HG02642 (cell line): Measurements from ENCODE around the gene HOATZ.

Experiments
- ATAC-seq: cut with Tn5 transposase; IDR thresholded peaks from one replicate; pipeline ENCODE4 v1.9.1; 2021; ENCODE audit warnings: mild to moderate bottlenecking; ENCODE audit not compliant: unreplicated experiment, poor library complexity

The HOATZ gene

GRCh38 chr11:111542606-111543275 is 28.2 kb downstream of the HOATZ start:
- ATAC-seq: no peak

GRCh38 chr11:111548525-111548924 is 33.9 kb downstream of the HOATZ start:
- ATAC-seq: no peak

DNA sequence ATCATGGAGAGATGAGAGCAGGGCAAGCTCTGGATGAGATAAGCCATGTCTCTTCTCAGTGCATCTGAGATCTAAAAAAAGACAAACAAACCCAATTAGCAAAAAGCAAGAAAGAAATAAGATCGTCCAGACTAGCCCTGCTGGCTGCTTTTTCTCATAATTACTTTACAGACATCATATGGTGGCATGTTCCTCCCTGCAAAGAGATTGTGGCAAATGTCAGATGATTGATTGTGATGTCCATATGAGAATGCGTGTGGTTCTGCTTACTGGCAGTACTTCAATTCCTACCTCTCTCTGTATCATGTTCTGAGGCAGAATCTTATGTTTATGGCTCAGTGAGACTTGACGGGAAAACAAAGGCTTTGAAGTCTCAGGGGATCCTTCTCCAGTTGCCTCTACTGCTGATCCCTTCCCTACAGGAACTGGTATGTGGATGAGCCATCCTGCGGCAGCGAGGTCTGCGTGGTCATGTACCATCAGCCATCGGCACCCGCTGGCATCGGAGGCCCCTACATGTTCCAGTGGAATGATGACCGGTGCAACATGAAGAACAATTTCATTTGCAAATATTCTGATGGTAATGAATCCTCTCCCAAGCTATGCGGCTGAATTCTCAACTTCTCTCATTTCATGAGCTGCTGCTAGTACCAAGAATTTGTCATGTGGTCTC is 34.8 kb downstream of the HOATZ start:
- ATAC-seq: no peak

GRCh38 chr11:111549869-111550203 is 35.3 kb downstream of the HOATZ start:
- no peak for ATAC-seq

DNA sequence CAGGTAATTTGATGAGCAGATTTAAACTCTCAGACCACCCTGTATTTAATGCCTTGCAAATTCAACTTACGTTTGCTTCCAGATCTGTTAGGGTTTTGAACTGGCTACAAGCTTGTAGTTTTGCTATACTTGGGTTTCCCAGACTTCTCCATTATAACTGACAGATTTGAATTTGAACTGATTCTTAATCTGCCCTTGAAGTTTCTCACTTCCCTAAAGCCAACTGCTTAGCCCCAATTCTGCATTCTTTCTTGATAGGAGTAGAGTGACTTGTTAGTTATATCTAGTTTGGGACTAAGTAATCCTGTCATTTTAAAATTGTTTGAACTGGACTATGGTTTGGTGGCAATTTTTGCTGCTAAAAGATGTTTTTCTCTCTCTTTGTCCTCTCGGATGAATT is 35.7 kb downstream of the HOATZ start:
- no peak for ATAC-seq

- ATAC-seq: no peak
These were observed 40.0 kb downstream of the HOATZ start for GRCh38 chr11:111554532-111554931.

DNA sequence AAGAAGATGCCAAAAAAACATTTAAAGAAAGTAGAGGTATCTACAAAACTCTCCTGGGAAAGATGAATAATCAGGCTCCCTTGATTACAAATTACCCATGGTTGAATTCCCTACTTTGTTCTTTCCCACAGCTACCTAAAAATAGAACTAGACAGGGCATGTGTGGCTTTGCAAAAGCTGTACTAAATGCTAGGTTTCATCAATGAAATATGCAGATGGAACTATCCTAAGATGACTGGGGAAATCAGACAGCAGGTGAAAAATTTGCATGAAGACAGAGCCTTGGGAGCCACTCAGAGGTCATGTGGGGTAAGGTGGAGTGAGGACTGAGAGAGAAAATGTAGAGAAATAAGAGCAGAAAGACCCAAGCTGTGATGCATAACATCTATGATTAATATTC is 40.7 kb downstream of the HOATZ start:
- no peak for ATAC-seq

- no peak for ATAC-seq
These were observed 43.0 kb downstream of the HOATZ start for GRCh38 chr11:111557425-111558111.

DNA sequence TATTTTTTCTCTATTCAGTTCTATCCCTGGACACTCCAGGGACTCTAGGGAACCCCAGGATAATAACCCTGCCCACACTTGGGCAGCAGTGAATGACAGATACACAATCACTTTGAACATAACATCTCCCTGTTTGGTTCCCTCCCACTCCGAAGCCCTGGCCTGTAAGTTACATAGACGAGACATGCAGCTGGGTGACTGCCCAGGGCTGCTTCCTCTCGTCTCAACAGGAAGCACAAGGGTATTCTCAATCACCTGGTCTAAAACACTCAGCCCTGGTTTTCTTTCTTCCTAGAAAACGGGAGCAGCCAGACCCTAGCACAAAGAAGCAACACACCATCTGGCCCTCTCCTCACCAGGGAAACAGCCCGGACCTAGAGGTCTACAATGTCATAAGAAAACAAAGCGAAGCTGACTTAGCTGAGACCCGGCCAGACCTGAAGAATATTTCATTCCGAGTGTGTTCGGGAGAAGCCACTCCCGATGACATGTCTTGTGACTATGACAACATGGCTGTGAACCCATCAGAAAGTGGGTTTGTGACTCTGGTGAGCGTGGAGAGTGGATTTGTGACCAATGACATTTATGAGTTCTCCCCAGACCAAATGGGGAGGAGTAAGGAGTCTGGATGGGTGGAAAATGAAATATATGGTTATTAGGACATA is 45.4 kb downstream of the HOATZ start:
- no peak for ATAC-seq

DNA sequence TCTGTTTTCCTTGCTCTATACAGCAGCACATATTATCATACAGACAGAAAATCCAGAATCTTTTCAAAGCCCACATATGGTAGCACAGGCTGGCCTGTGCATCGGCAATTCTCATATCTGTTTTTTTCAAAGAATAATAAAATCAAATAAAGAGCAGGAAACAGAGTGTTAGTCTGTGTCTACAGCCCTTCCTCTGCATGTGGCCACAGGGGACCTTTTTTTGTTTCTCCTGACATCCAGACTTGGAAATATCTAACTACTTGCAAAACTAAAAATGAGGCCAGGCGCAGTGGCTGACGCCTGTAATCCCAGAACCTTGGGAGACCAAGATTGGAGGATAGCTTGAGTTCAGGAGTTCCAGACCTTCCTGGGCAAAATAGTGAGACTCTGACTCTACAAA is 46.2 kb downstream of the HOATZ start:
- no peak for ATAC-seq

- ATAC-seq: no peak
These were observed 46.7 kb downstream of the HOATZ start for GRCh38 chr11:111561306-111561705.

DNA sequence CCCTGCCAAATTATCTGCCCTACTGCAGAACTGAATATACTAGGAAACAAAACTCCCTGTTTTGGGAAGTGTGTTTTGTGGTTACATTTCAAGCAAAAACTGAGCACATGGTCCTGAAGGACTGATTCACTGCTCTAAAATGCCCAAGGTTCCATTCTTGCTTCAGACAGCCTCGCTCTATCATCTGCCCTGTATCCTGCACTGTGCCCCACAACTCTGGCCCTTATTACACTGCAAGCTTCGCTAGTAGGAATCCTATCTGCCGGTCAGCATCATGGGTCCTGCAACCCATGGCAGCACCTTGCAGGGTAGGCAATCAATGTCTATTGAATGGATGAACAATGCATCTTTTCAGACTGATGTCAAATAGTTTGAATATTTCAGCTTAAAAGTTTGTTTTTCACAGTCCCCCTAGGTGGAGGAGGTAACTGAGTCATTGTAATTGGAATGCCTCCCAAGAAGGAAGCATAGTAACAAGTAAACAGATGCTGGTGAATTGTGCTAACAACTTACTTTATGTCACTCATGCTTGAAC is 47.3 kb downstream of the HOATZ start:
- ATAC-seq: no peak

DNA sequence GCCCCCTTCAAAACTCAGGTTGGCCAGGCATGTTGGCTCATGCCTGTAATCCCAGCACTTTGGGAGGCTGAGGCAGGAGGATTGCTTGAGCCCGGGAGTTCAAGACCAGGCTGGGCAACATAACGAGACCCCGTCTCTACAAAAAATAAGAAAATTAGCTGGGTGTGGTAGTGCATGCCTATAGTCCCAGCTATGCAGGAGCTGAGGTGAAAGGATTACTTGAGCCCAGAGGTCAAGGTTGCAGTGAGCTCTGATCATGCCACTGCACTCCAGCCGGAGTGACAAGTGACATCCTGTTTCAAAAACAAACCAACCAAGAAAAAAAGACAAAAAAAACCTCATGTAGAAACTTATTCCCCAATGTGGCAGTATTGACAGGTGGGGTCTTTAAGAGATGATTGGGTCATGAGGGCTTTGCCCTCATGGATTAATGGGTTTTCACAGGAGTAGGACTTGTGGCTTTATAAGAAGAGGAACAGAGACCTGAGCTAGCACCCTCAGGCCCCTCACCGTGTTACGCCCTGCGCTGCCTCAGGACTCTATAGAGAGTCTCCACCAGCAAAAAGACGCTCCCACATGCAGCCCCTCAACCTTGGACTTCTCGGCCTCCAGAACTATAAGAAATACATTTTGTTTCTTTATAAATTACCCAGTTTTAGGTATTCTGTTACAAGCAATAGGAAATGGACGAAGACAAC is 48.3 kb downstream of the HOATZ start:
- ATAC-seq: no peak

- no peak for ATAC-seq
These were observed 50.6 kb downstream of the HOATZ start for GRCh38 chr11:111565114-111565720.

DNA sequence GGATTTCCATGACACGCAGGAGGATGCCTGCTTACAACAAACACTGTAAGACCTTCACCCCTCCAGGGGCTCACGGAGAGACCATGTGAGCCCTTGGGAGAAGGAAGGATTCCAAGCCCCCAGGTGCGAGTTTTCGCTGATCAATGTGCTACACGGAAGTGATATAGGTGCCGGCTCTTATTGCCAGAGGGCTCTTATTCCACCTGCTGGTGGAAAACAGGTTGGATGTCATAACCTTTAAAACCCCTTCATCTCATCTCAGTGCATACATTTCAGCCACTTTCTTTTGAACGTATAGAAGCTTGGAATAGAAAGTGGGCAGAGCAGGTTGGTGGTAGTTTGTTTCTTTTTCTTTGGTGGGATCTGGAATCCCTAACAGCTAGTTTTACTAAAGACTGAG is 51.7 kb downstream of the HOATZ start:
- ATAC-seq: no peak

GRCh38 chr11:111569476-111569875 is 54.9 kb downstream of the HOATZ start:
- no peak for ATAC-seq

DNA sequence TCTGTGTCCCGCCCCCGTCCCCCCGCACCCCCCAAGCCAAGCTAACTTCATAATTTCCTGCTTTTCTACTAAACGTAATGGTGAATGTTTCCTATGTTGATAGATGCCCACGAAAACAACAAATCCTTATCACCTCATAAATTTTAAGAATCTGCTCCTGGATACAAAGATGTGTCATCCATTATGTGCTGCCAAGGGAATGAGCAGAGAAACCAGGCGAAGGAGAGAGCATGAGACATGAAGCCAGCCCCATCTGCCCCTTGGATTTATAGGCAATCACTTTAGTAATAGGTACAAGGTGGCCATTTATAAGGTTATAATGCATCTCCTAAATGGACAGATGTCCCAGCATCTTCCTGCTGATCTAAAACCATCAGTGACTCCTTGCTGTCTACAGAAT is 56.2 kb downstream of the HOATZ start:
- no peak for ATAC-seq

DNA sequence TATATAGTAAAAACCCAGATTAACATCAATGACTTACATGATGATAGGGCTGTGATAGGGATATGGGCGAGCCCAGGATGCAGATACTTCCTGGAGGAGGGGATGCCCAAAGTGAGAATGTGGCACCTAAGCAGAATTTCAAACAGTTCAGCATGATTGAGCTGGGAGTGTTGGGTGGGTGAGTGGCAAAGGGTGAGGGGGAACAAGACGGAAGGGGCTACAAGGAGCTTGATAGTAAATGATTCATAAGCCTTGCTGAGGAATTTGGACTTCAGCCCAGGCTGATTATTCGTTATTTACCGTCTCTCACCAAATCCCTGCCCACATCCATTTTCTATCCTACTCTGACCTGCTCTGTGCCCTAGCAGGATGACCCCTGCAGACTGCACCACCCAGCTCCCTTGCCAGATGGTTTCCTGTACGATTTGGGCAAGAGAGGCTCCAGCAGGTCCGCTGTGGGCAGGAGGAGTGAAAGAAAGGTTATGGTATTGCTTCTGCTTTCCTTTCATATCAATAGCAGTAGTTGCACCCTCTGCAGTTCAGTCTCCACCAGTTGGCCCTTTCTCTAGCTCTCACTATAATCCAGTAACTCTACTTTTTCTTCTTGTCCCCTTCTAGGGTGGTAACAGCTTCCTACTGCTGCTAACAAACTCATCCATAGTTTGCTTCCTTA is 57.4 kb downstream of the HOATZ start:
- no peak for ATAC-seq

GRCh38 chr11:111572581-111572980 is 58.0 kb downstream of the HOATZ start:
- no peak for ATAC-seq
